NCI-H2227 (cell line): ENCODE measurements around the gene CEP135.
"Not testable (repeated sequence)": the region's sequence is repeated elsewhere in the genome, so short reads cannot be mapped to it uniquely, and the experiment has no call there.

Experiments used
- DNase-seq: peaks from one replicate; lab custom pipeline; 2025; ENCODE audit not compliant: unreplicated experiment; lab: John Stamatoyannopoulos, UW

The CEP135 gene

GRCh38 chr4:56067826-56068225, 119.1 kb downstream of the CEP135 start:
- no peak for DNase-seq

DNA sequence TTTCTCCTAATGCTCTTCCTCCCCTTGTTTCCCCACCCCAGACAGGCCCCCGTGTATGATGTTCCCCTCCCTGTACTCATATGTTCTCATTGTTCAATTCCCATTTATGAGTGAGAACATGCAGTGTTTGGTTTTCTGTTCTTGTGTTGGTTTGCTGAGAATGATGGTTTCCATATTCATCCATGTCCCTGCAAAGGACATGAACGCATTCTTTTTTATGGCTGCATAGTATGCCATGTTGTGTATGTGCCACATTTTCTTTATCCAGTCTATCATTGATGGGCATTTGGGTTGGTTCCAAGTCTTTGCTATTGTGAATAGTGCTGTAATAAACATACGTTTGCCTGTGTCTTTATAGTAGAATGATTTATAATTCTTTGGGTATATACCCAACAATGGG, 124.0 kb downstream of the CEP135 start:
- not testable (repeated sequence) for DNase-seq

DNA sequence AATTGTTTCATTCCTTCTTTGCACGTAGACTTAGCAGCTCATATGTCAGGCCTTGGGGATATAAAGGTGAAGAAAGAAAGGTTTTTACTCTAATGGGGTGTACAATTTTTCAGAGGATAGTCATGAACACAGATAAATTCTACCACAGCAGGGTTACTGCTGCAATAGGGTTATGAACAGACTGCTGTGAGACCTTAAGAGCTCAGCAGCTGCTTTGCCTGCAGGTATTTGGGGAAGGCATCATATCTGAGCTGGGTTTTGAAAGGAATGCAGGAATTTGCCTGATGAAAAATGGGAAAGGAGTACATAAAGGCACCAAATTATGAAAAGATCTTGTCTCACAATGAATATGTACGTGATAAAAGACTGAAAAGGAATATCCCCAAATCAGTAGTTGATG, 128.9 kb downstream of the CEP135 start:
- peak; percentile 24 for DNase-seq

- no peak for DNase-seq
Measured at GRCh38 chr4:56078866-56079265, 130.1 kb downstream of the CEP135 start.

- no peak for DNase-seq
Measured at GRCh38 chr4:56080384-56080783, 131.6 kb downstream of the CEP135 start.

DNA sequence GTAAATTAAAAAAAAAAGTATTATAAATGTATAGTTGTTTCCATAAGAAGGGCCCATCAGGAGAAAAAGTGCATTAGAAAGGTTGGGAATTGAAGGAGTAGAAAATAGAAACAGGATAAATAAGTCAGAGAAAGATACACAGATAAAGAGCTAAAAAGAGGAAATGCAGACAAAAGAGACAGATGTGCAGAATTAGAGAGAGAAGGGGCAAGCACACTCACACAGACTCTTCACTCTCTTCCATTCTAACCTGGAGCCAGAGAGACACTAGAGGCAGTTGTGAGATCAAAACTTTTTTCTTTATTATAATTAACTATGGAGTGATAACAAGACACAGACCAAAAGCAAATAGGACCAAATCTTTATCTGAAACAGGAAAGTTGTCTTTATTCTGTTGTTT, 134.1 kb downstream of the CEP135 start:
- no peak for DNase-seq
